Measurements from ENCODE around the gene POR. TPM values are rescaled to one million over a fixed set of nuclear protein-coding genes. Genes with fewer than 3 reads are reported as not detected.

POR gene
- total RNA-seq, 1 experiment from 2014 or later = 151 TPM

DNA sequence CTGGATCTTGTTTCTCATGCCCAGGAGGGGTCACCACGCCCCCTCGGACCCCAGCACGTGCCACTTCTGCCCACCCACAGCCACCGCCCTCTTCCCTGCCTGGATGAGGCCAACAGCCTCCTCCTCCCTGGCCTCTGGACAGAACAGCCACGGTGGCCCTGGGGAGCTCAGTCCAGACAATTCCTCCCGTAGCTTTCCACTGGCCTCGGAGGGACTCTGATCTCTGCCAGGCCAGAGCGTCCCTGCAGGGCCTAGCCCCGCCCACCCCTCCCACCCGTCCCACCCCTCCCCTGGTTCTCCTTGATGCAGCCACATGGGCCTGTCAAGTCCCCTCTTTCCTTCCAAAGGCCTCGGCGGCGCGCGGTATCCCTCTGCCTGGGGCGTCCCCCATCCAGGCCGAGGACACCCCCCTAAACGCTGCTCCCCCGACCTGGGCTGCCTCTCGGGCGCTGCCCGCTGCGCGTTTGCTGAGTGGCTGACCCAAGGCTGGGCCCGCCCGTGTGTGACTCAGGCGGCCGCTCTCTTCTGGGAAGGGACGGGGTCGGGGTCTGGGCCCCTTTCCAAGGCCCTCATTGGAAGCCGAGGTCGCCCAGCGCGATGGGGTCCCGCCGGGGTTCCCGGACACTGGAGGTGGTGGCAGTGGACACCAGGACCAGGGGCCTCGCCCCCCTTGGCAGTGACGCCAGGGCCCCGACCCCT is 78.9 kb downstream of the POR start:
- ChIA-PET POLR2A (interaction anchor here (0.6 to 0.8 kb wide), 2 partner anchors 54 to 268 kb away, joined by 3 to 4 read pairs; partner anchors contain the start of genes MDH2 and STYXL1), CTCF (interaction anchor here (0.5 to 3.3 kb wide), 9 partner anchors 21 to 320 kb away, joined by 3 to 17 read pairs (median 4); no protein-coding TSS in a partner anchor)
- no peaks in the 10 kb centered on the region for H3K36me3 Mint-ChIP-seq
- no peaks in the 10 kb centered on the region for H3K9me3 Mint-ChIP-seq
- H3K27me3 Mint-ChIP-seq (ENCODE audit: low read depth) = no peaks in the 10 kb centered on the region
- TF ChIP-seq, protein P1, sequence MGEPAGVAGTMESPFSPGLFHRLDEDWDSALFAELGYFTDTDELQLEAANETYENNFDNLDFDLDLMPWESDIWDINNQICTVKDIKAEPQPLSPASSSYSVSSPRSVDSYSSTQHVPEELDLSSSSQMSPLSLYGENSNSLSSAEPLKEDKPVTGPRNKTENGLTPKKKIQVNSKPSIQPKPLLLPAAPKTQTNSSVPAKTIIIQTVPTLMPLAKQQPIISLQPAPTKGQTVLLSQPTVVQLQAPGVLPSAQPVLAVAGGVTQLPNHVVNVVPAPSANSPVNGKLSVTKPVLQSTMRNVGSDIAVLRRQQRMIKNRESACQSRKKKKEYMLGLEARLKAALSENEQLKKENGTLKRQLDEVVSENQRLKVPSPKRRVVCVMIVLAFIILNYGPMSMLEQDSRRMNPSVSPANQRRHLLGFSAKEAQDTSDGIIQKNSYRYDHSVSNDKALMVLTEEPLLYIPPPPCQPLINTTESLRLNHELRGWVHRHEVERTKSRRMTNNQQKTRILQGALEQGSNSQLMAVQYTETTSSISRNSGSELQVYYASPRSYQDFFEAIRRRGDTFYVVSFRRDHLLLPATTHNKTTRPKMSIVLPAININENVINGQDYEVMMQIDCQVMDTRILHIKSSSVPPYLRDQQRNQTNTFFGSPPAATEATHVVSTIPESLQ (CRISPR knock-in tag; IDR thresholded peaks at IDR 0.05) = no peak
- TF ChIP-seq, protein P2, sequence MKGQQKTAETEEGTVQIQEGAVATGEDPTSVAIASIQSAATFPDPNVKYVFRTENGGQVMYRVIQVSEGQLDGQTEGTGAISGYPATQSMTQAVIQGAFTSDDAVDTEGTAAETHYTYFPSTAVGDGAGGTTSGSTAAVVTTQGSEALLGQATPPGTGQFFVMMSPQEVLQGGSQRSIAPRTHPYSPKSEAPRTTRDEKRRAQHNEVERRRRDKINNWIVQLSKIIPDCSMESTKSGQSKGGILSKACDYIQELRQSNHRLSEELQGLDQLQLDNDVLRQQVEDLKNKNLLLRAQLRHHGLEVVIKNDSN (CRISPR knock-in tag; IDR thresholded peaks at IDR 0.05) = peak; percentile 79
- no peak for TF ChIP-seq SOX15 (CRISPR knock-in tag; IDR thresholded peaks at IDR 0.05)
- TF ChIP-seq, protein P3, sequence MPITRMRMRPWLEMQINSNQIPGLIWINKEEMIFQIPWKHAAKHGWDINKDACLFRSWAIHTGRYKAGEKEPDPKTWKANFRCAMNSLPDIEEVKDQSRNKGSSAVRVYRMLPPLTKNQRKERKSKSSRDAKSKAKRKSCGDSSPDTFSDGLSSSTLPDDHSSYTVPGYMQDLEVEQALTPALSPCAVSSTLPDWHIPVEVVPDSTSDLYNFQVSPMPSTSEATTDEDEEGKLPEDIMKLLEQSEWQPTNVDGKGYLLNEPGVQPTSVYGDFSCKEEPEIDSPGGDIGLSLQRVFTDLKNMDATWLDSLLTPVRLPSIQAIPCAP (CRISPR knock-in tag; IDR thresholded peaks at IDR 0.05) = 0 out of 2 replicates have a peak, but pooled peaks have one; percentile 4
- no peak for TF ChIP-seq PRRX2 (CRISPR knock-in tag; IDR thresholded peaks at IDR 0.05)
- TF ChIP-seq, protein P4, sequence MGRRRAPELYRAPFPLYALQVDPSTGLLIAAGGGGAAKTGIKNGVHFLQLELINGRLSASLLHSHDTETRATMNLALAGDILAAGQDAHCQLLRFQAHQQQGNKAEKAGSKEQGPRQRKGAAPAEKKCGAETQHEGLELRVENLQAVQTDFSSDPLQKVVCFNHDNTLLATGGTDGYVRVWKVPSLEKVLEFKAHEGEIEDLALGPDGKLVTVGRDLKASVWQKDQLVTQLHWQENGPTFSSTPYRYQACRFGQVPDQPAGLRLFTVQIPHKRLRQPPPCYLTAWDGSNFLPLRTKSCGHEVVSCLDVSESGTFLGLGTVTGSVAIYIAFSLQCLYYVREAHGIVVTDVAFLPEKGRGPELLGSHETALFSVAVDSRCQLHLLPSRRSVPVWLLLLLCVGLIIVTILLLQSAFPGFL (CRISPR knock-in tag; IDR thresholded peaks at IDR 0.05; ENCODE audit: borderline replicate concordance) = no peak
- TF ChIP-seq, protein P5, sequence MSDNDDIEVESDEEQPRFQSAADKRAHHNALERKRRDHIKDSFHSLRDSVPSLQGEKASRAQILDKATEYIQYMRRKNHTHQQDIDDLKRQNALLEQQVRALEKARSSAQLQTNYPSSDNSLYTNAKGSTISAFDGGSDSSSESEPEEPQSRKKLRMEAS (CRISPR knock-in tag; IDR thresholded peaks at IDR 0.05) = peak; percentile 71; the same call in 1 of the 2 replicates
- TF ChIP-seq, protein P6, sequence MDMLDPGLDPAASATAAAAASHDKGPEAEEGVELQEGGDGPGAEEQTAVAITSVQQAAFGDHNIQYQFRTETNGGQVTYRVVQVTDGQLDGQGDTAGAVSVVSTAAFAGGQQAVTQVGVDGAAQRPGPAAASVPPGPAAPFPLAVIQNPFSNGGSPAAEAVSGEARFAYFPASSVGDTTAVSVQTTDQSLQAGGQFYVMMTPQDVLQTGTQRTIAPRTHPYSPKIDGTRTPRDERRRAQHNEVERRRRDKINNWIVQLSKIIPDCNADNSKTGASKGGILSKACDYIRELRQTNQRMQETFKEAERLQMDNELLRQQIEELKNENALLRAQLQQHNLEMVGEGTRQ (CRISPR knock-in tag; IDR thresholded peaks at IDR 0.05) = peak; percentile 78
- TF ChIP-seq FOXK1 (CRISPR knock-in tag; IDR thresholded peaks at IDR 0.05) = no peak
- H3K4me1 Mint-ChIP-seq = peaks cover 24% of the 10 kb centered on the region
- peak; percentile 61 for DNase-seq (ENCODE audit: low spot score)
- peak; percentile 31 for ATAC-seq
- H3K4me3 Mint-ChIP-seq = peak overlapping the region; percentile 73
- no peak overlapping the region for H3K27ac Mint-ChIP-seq

DNA sequence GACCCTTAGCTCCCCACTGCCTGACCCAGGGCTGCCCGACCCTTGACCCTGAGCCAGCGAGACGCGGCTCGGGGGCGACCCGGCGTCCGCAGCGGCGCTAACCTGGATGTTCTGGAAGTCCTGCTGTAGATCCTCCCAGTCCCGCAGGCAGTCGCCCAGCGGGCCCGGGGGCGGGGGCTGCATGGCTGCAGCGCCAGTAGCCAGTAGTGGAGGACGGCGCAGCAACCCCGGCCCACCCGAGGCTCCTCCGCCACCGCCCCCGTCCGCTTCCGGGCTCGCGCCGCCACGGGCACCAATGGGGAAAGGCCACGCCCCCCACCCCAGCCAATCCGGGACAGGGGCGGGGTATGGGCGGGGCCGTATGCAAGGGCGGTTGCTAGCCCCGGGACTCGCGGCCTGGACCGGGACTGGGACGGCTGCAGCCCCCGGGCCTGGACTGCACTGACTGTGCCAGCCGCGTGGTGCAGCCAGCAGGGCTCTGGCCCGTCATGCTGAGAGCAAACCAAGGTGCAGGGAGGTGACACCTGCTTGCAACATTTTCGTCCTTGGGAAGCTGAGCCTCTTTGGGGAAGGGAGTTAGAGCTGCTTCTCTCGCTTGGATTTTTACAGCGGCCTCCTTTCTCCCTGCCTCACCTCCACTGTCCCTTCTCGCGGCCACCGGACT is 79.6 kb downstream of the POR start, which contains the start of gene TMEM120A:
Gene TMEM120A, minus strand, starts transcription at position 208 of the 664 bp plus-strand sequence. Its CDS starts 25 bp downstream, at position 183.
- Mint-ChIP-seq H3K27ac (no peak within 1 kb of the TSS; the same call in 1 of the 2 replicates), H3K9me3 (no peaks in the 10 kb centered on the region), H3K27me3 (ENCODE audit: low read depth) (no peaks in the 10 kb centered on the region), H3K36me3 (peaks cover 2% of the 10 kb centered on the region; the same call in 1 of the 2 replicates), H3K4me1 (peaks cover 22% of the 10 kb centered on the region), H3K4me3 (peak within 1 kb of the TSS; percentile 73)
- DNase-seq (ENCODE audit: low spot score) (peak; percentile 97), ATAC-seq (peak; percentile 89)
- ChIA-PET POLR2A (interaction anchor here (0.8 kb wide), 2 partner anchors 53 to 122 kb away, joined by 3 to 4 read pairs; partner anchors contain the start of genes MDH2 and STYXL1), CTCF (interaction anchor here (1.0 to 3.3 kb wide), 4 partner anchors 22 to 268 kb away, joined by 3 to 17 read pairs (median 4); no protein-coding TSS in a partner anchor)
- TF ChIP-seq JAZF1 (CRISPR knock-in tag; IDR thresholded peaks at IDR 0.05) = no peak
- TF ChIP-seq, protein P2 (CRISPR knock-in tag; IDR thresholded peaks at IDR 0.05) = peak; percentile 67
- TF ChIP-seq, protein P7, sequence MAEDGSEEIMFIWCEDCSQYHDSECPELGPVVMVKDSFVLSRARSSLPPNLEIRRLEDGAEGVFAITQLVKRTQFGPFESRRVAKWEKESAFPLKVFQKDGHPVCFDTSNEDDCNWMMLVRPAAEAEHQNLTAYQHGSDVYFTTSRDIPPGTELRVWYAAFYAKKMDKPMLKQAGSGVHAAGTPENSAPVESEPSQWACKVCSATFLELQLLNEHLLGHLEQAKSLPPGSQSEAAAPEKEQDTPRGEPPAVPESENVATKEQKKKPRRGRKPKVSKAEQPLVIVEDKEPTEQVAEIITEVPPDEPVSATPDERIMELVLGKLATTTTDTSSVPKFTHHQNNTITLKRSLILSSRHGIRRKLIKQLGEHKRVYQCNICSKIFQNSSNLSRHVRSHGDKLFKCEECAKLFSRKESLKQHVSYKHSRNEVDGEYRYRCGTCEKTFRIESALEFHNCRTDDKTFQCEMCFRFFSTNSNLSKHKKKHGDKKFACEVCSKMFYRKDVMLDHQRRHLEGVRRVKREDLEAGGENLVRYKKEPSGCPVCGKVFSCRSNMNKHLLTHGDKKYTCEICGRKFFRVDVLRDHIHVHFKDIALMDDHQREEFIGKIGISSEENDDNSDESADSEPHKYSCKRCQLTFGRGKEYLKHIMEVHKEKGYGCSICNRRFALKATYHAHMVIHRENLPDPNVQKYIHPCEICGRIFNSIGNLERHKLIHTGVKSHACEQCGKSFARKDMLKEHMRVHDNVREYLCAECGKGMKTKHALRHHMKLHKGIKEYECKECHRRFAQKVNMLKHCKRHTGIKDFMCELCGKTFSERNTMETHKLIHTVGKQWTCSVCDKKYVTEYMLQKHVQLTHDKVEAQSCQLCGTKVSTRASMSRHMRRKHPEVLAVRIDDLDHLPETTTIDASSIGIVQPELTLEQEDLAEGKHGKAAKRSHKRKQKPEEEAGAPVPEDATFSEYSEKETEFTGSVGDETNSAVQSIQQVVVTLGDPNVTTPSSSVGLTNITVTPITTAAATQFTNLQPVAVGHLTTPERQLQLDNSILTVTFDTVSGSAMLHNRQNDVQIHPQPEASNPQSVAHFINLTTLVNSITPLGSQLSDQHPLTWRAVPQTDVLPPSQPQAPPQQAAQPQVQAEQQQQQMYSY (CRISPR knock-in tag; IDR thresholded peaks at IDR 0.05) = peak; percentile 84
- TF ChIP-seq, protein P8, sequence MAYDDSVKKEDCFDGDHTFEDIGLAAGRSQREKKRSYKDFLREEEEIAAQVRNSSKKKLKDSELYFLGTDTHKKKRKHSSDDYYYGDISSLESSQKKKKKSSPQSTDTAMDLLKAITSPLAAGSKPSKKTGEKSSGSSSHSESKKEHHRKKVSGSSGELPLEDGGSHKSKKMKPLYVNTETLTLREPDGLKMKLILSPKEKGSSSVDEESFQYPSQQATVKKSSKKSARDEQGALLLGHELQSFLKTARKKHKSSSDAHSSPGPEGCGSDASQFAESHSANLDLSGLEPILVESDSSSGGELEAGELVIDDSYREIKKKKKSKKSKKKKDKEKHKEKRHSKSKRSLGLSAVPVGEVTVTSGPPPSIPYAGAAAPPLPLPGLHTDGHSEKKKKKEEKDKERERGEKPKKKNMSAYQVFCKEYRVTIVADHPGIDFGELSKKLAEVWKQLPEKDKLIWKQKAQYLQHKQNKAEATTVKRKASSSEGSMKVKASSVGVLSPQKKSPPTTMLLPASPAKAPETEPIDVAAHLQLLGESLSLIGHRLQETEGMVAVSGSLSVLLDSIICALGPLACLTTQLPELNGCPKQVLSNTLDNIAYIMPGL (CRISPR knock-in tag; IDR thresholded peaks at IDR 0.05) = peak; percentile 27; the same call in 1 of the 2 replicates
- no peak for TF ChIP-seq CREM (CRISPR knock-in tag; IDR thresholded peaks at IDR 0.05)
- peak; percentile 36; the same call in 1 of the 2 replicates for TF ChIP-seq FOXK1 (CRISPR knock-in tag; IDR thresholded peaks at IDR 0.05)
- no peak for TF ChIP-seq ESRRA (CRISPR knock-in tag; IDR thresholded peaks at IDR 0.05; ENCODE audit: borderline replicate concordance)
- TF ChIP-seq SOX15 (CRISPR knock-in tag; IDR thresholded peaks at IDR 0.05) = no peak
- TF ChIP-seq, protein P9, sequence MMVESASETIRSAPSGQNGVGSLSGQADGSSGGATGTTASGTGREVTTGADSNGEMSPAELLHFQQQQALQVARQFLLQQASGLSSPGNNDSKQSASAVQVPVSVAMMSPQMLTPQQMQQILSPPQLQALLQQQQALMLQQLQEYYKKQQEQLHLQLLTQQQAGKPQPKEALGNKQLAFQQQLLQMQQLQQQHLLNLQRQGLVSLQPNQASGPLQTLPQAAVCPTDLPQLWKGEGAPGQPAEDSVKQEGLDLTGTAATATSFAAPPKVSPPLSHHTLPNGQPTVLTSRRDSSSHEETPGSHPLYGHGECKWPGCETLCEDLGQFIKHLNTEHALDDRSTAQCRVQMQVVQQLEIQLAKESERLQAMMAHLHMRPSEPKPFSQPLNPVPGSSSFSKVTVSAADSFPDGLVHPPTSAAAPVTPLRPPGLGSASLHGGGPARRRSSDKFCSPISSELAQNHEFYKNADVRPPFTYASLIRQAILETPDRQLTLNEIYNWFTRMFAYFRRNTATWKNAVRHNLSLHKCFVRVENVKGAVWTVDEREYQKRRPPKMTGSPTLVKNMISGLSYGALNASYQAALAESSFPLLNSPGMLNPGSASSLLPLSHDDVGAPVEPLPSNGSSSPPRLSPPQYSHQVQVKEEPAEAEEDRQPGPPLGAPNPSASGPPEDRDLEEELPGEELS (CRISPR knock-in tag; IDR thresholded peaks at IDR 0.05) = 0 out of 2 replicates have a peak, but pooled peaks have one; percentile 47

Measured in WTC11 (cell line).